Neural cell (in vitro differentiated cells): Measurements from ENCODE around the gene ATP5PD.

Source experiments
- EP300 ChIP-seq: fragments of 450-650 bp; conservative IDR thresholded peaks from 2 replicates; pipeline ENCODE4 v1.6.1; 2014; ENCODE audit warnings: antibody characterized with exemption, mild to moderate bottlenecking, moderate library complexity; ENCODE audit not compliant: poor library complexity, severe bottlenecking
- EZH2 ChIP-seq: fragments of 200-600, 300-800 bp; shearing (Covaris generic), sonication (generic); IDR thresholded peaks from 2 replicates; pipeline ENCODE4 v1.6.1; 2014; ENCODE audit warnings: antibody characterized with exemption, low read length, borderline replicate concordance, mild to moderate bottlenecking; ENCODE audit not compliant: insufficient read depth, poor library complexity, severe bottlenecking
- MXI1 ChIP-seq: fragments of 450-650 bp; conservative IDR thresholded peaks from 2 replicates; pipeline ENCODE4 v1.6.1; 2014; ENCODE audit warnings: antibody characterized with exemption, mild to moderate bottlenecking; ENCODE audit not compliant: poor library complexity, severe bottlenecking
- POLR2AphosphoS5 ChIP-seq: IDR thresholded peaks from 2 replicates; pipeline ENCODE4 v1.6.1; 2012
- RAD21 ChIP-seq: fragments of 450-650 bp; conservative IDR thresholded peaks from 2 replicates; pipeline ENCODE4 v1.6.1; 2014; ENCODE audit warnings: antibody characterized with exemption, mild to moderate bottlenecking, moderate library complexity
- SMC3 ChIP-seq: fragments of 450-650 bp; conservative IDR thresholded peaks from 2 replicates; pipeline ENCODE4 v1.6.1; 2014; ENCODE audit warnings: antibody characterized with exemption, mild to moderate bottlenecking, moderate library complexity; ENCODE audit not compliant: poor library complexity
- TAF1 ChIP-seq: IDR thresholded peaks from 2 replicates; pipeline ENCODE4 v1.6.1; 2012; ENCODE audit warnings: low read depth
- TF ChIP-seq, protein P1 (sequence below): fragments of 450-650 bp; IDR thresholded peaks from 2 replicates; pipeline ENCODE4 v1.5.1; 2014; ENCODE audit warnings: antibody characterized with exemption, mild to moderate bottlenecking, moderate library complexity; ENCODE audit not compliant: poor library complexity, severe bottlenecking
- TF ChIP-seq, protein P2 (sequence below): IDR thresholded peaks from 2 replicates; pipeline ENCODE4 v1.6.1; 2012; ENCODE audit warnings: borderline replicate concordance

GRCh38 chr17:75004371-75004770 lies 42.4 kb downstream of the ATP5PD start:
- TF ChIP-seq, protein P1, sequence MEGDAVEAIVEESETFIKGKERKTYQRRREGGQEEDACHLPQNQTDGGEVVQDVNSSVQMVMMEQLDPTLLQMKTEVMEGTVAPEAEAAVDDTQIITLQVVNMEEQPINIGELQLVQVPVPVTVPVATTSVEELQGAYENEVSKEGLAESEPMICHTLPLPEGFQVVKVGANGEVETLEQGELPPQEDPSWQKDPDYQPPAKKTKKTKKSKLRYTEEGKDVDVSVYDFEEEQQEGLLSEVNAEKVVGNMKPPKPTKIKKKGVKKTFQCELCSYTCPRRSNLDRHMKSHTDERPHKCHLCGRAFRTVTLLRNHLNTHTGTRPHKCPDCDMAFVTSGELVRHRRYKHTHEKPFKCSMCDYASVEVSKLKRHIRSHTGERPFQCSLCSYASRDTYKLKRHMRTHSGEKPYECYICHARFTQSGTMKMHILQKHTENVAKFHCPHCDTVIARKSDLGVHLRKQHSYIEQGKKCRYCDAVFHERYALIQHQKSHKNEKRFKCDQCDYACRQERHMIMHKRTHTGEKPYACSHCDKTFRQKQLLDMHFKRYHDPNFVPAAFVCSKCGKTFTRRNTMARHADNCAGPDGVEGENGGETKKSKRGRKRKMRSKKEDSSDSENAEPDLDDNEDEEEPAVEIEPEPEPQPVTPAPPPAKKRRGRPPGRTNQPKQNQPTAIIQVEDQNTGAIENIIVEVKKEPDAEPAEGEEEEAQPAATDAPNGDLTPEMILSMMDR, result no peak
- TF ChIP-seq RAD21 (no peak), EP300 (no peak), TAF1 (no peak), EZH2 (no peak), POLR2AphosphoS5 (no peak), SMC3 (no peak), MXI1 (no peak)
- TF ChIP-seq, protein P2, sequence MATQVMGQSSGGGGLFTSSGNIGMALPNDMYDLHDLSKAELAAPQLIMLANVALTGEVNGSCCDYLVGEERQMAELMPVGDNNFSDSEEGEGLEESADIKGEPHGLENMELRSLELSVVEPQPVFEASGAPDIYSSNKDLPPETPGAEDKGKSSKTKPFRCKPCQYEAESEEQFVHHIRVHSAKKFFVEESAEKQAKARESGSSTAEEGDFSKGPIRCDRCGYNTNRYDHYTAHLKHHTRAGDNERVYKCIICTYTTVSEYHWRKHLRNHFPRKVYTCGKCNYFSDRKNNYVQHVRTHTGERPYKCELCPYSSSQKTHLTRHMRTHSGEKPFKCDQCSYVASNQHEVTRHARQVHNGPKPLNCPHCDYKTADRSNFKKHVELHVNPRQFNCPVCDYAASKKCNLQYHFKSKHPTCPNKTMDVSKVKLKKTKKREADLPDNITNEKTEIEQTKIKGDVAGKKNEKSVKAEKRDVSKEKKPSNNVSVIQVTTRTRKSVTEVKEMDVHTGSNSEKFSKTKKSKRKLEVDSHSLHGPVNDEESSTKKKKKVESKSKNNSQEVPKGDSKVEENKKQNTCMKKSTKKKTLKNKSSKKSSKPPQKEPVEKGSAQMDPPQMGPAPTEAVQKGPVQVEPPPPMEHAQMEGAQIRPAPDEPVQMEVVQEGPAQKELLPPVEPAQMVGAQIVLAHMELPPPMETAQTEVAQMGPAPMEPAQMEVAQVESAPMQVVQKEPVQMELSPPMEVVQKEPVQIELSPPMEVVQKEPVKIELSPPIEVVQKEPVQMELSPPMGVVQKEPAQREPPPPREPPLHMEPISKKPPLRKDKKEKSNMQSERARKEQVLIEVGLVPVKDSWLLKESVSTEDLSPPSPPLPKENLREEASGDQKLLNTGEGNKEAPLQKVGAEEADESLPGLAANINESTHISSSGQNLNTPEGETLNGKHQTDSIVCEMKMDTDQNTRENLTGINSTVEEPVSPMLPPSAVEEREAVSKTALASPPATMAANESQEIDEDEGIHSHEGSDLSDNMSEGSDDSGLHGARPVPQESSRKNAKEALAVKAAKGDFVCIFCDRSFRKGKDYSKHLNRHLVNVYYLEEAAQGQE, result no peak
